Right lobe of liver (tissue), 6 donors: ENCODE measurements around the gene MCM8. TPM values are rescaled to one million over a fixed set of nuclear protein-coding genes. Genes with fewer than 3 reads are reported as not detected.

Source experiments
- ATAC-seq, 4 donors: fragments of 200-7000 bp; cut with Tn5 transposase; one replicate each; pipeline ENCODE4 v1.9.1; 2020; ENCODE audit warnings: mild to moderate bottlenecking in 4 of 4, moderate library complexity in 4 of 4
- DNase-seq, 3 donors: peaks; one replicate each; pipeline ENCODE4 v3.0.0-alpha.2; 2020
- H3K27ac ChIP-seq, 3 donors: fragments of 200-600 bp; one replicate each; pipeline ENCODE4 v1.8.0; 2022
- H3K27me3 ChIP-seq, 2 donors: fragments of 200-600 bp; one replicate each; pipeline ENCODE4 v1.8.0; 2022
- H3K36me3 ChIP-seq, 4 donors: fragments of 200-600 bp; sonication (generic) in 1 of 4; one replicate each; pipeline versions ENCODE4 v1.5.1 to v1.8.0; 2017 to 2022; ENCODE audit warnings: control low read depth in 1 of 4
- H3K4me1 ChIP-seq, 4 donors: fragments of 200-600 bp; sonication (generic) in 1 of 4; one replicate each; pipeline versions ENCODE4 v1.5.1 to v1.8.0; 2017 to 2022; ENCODE audit warnings: control low read depth in 1 of 4
- H3K4me3 ChIP-seq, 3 donors: fragments of 200-600 bp; one replicate each; pipeline ENCODE4 v1.8.0; 2022
- H3K9me3 ChIP-seq, 4 donors: fragments of 200-600 bp; sonication (generic) in 1 of 4; one replicate each; pipeline versions ENCODE4 v1.5.1 to v1.8.0; 2017 to 2022; ENCODE audit warnings: control low read depth in 1 of 4
- POLR2A ChIP-seq: fragments of 450-650 bp; IDR thresholded peaks from one replicate; pipeline ENCODE4 v1.6.1; 2017; ENCODE audit warnings: antibody characterized with exemption, mild to moderate bottlenecking
- WGBS: methylation state at CpG from one replicate; pipeline ENCODE4 v1.1.6; 2018; ENCODE audit warnings: low coverage, low lambda C conversion rate; ENCODE audit not compliant: insufficient coverage; ENCODE audit errors: missing lambda C conversion rate; 5-methylcytosine and 5-hydroxymethylcytosine counted together
- intact Hi-C, 2 donors: fragments of 100-400 bp; cut with DNase I; formaldehyde crosslinking; loops; one replicate each; pipeline versions ENCODE4 v1.11.2 to v1.14.1; 2022
- total RNA-seq, 6 experiments: library from RNA; depleted of rRNA in 2 of 6; stranded (reverse); fragments of >200 nt in 2 of 6; fragmentation: NEBNext Ultra II Directional in 3 of 6; extraction: Animal tissue kit (Norgen Biotek cat#: 25700) in 3 of 6; gene quantifications; one replicate each; pipeline versions ENCODE4 v1.1.0 to v1.2.4, GENCODE V29; 2016 to 2023
- TF ChIP-seq, protein P1 (sequence below), 4 donors: fragments of 200-600 bp in 3 of 4; fragments of 450-650 bp in 1 of 4; IDR thresholded peaks; one replicate each; pipeline versions ENCODE4 v1.5.1 to v1.8.0; 2016 to 2022; ENCODE audit warnings: antibody characterized with exemption in 4 of 4, mild to moderate bottlenecking in 2 of 4
- donor health status: DM: no; HTN: yes; CAD: no.
- donor health status: DM: no; HTN: no; CAD: no.
- donor health status: DM: no; HTN: no; CAD: no.
- donor health status: DM: no; HTN: yes; CAD: no.
- donor health status: DM: no; HTN: yes; CAD: no.

Gene MCM8
- total RNA-seq, 6 experiments from 2014 or later = 1.4 to 2.5 (median 1.6) TPM

DNA sequence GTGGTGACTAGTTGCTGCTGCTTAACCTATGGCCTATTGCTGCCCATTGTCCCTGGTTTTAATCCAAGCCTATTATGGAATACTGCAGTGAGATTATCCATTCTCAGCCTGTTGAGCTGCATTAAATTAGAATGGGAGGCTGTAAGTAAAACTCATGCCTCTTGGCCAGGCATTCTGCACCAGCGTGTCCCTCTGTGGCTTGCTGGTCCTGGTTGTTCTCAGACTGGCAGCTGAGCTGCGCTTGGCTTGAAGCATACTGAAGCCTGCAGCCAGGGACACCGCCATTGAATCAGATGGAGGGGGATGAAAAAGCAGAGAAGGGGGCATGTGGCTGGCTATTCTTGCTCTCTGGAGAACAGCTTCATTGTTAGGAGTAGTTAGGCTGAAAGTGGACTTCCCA is 87.8 kb downstream of the MCM8 start:
- H3K9me3 ChIP-seq = no peaks in the 10 kb centered on the region
- H3K36me3 ChIP-seq = peaks cover 5 to 86% (median 46%) of the 10 kb centered on the region in 4 donors
- no peak overlapping the region for H3K27ac ChIP-seq
- ATAC-seq (no peak), DNase-seq (no peak)
- TF ChIP-seq, protein P1, sequence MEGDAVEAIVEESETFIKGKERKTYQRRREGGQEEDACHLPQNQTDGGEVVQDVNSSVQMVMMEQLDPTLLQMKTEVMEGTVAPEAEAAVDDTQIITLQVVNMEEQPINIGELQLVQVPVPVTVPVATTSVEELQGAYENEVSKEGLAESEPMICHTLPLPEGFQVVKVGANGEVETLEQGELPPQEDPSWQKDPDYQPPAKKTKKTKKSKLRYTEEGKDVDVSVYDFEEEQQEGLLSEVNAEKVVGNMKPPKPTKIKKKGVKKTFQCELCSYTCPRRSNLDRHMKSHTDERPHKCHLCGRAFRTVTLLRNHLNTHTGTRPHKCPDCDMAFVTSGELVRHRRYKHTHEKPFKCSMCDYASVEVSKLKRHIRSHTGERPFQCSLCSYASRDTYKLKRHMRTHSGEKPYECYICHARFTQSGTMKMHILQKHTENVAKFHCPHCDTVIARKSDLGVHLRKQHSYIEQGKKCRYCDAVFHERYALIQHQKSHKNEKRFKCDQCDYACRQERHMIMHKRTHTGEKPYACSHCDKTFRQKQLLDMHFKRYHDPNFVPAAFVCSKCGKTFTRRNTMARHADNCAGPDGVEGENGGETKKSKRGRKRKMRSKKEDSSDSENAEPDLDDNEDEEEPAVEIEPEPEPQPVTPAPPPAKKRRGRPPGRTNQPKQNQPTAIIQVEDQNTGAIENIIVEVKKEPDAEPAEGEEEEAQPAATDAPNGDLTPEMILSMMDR (IDR thresholded peaks at IDR 0.05) = no peak
- no peak for TF ChIP-seq POLR2A
- 100% methylated on average over 1 of the region's 3 CpGs for WGBS
- H3K4me1 ChIP-seq = no peaks in the 10 kb centered on the region
- intact Hi-C loops = no loop called here
- H3K27me3 ChIP-seq = no peaks in the 10 kb centered on the region
- no peak overlapping the region for H3K4me3 ChIP-seq

DNA sequence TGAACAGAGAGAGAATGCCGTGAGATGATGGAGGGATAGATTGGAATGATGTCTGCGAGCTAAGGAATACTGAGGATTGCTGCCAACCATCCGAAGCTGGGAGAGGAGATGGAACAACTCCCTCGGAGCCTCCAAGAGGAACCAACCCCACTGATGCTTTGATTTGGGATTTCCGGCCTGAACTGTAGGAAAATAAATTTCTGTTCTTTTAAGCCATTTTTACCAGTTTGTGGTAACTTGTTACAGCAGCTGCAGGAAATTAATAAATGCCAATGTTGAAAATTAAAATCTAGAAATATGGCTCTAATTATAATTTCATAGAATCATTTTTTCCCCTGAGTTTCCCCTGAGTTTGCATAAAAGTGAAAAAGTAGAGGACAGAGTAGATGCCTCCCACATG is 89.3 kb downstream of the MCM8 start:
- H3K27me3 ChIP-seq = no peaks in the 10 kb centered on the region
- ATAC-seq (no peak), DNase-seq (no peak)
- no peaks in the 10 kb centered on the region for H3K9me3 ChIP-seq
- peaks cover 5 to 71% (median 37%) of the 10 kb centered on the region in 4 donors for H3K36me3 ChIP-seq
- H3K4me1 ChIP-seq = no peaks in the 10 kb centered on the region
- TF ChIP-seq, protein P1 (IDR thresholded peaks at IDR 0.05) = no peak
- no peak for TF ChIP-seq POLR2A
- intact Hi-C loops = no loop called here
- WGBS = 82% methylated on average over 5 of the region's 5 CpGs
- no peak overlapping the region for H3K4me3 ChIP-seq
- H3K27ac ChIP-seq = no peak overlapping the region

DNA sequence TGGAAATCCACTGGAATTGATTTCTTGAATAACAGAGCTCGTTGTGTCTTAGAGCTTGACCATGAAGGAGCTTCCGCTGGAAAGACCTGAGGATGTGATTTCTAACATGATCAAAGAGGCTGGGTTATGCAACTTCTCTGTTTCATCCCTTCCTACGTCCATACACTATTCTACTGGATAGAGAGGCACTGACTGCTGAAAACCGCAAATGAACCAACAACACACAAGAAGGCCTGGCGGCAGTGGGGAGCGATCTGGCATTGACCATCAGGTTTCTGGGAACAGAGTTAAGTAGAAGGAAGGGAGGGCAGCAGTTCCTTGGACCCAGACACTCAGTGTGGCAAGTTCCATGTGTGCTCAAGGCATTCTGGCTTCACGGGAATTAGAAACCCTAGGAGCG is 90.1 kb downstream of the MCM8 start:
- intact Hi-C loops = no loop called here
- Histone ChIP-seq H3K27me3 (no peaks in the 10 kb centered on the region), H3K4me1 (no peaks in the 10 kb centered on the region), H3K36me3 (peaks cover 0 to 63% (median 32%) of the 10 kb centered on the region in 4 donors), H3K27ac (no peak overlapping the region), H3K4me3 (no peak overlapping the region), H3K9me3 (no peaks in the 10 kb centered on the region)
- 89% methylated on average over 6 of the region's 8 CpGs for WGBS
- no peak for ATAC-seq
- no peak for TF ChIP-seq POLR2A
- no peak for DNase-seq

DNA sequence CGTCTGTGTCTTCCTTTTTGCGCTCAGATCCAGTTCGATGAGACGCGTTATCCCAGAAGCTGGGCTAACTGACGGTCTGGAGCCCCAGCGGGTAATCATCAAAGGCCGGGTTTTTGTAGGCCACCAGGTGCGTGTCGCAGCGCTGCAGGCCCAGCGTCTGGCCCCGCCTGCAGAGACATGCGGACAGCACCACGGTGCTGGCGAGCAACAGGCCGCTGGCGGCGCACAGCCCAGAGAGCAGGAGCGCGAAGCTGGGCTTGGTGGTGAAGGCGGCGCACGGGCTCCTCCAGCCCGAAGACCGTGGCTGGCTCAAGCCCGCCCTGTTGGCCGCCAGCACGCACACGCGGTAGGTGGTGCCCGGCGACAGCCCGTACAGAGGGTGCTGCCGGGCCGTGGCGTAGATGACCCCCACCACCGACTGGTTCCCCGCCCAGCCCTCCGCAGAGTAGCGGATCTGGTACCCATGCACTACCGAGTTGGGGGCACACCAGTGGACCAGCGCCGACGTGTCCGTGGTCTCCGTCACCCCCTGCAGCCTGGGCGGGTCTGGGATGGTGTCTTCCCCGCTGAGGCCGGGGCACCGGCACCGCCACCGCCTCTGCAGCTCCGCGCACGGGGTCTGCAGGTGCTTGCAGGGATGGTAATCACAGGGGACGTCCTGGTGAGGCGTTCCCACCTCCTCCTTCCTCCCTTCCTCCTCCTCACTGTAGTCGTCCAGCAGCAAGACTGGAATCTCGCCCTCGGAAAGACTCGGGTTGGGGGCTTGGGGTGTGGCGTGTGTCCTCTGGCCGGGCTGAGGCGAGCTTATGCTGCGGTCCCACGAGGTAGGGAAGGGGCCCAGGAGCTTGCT is 90.7 kb downstream of the MCM8 start:
- H3K4me1 ChIP-seq = no peaks in the 10 kb centered on the region
- H3K27me3 ChIP-seq = no peaks in the 10 kb centered on the region
- intact Hi-C loops = no loop called here
- TF ChIP-seq POLR2A = no peak
- TF ChIP-seq, protein P1 (IDR thresholded peaks at IDR 0.05) = no peak
- DNase-seq = no peak
- no peak overlapping the region for H3K27ac ChIP-seq
- H3K36me3 ChIP-seq = peaks cover 0 to 57% (median 28%) of the 10 kb centered on the region in 4 donors
- ATAC-seq = peak in 2 of 4 donors; percentile 8 to 43
- H3K9me3 ChIP-seq = no peaks in the 10 kb centered on the region
- no CpG with 5 or more reads among the region's 67 CpGs for WGBS
- H3K4me3 ChIP-seq = no peak overlapping the region

DNA sequence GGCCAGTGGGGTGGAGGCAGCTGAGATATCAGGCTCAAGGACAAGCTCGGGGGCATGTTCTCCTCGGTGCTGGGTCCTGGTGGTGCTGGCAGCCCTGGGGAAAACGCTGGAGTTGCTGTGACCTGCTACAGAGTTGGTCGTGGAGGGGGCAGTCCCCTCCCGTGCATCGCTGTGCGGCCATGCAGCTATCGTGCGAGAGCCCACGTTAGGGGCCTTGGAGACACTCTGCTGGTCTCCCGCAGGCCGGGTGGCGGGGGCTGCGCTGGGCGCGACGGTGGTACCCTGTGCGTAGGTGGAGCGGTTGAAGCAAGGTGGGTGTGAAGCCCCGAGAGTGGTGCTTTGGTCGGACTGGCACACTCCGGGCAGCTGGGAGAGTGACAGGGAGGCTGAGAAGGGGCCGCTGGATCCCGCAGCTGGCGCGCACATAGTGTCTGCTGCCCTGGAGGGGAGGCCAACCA is 91.4 kb downstream of the MCM8 start:
- Histone ChIP-seq H3K4me1 (no peaks in the 10 kb centered on the region), H3K9me3 (no peaks in the 10 kb centered on the region), H3K27ac (no peak overlapping the region), H3K36me3 (peaks cover 0 to 50% (median 26%) of the 10 kb centered on the region in 4 donors), H3K27me3 (no peaks in the 10 kb centered on the region), H3K4me3 (no peak overlapping the region)
- intact Hi-C loops = no loop called here
- no peak for DNase-seq
- WGBS = 92% methylated on average over 5 of the region's 26 CpGs
- ATAC-seq = peak in 2 of 4 donors; percentile 27 to 31
- TF ChIP-seq, protein P1 (IDR thresholded peaks at IDR 0.05) = no peak
- TF ChIP-seq POLR2A = no peak
